Measurements from ENCODE around the gene SERINC1.
"Not testable (repeated sequence)": the region's sequence is repeated elsewhere in the genome, so short reads cannot be mapped to it uniquely, and the experiment has no call there.

SERINC1 gene

GRCh38 chr6:122461885-122462284, 9.7 kb downstream of the SERINC1 start:
- Mint-ChIP-seq H3K27ac (no peak overlapping the region), H3K36me3 (ENCODE audit: low read depth) (peaks cover 78% of the 10 kb centered on the region), H3K9me3 (peaks cover 13% of the 10 kb centered on the region), H3K27me3 (ENCODE audit: low read depth, poor library complexity) (no peaks in the 10 kb centered on the region), H3K4me1 (no peaks in the 10 kb centered on the region), H3K4me3 (no peak overlapping the region)
- DNase-seq: no peak
- TF ChIP-seq CTCF (IDR thresholded peaks at IDR 0.05): no peak

GRCh38 chr6:122459865-122460416, 11.7 kb downstream of the SERINC1 start:
- not testable (repeated sequence) for H3K4me1 Mint-ChIP-seq; H3K27ac Mint-ChIP-seq; H3K27me3 Mint-ChIP-seq (ENCODE audit: low read depth, poor library complexity); DNase-seq; H3K4me3 Mint-ChIP-seq
- Mint-ChIP-seq H3K36me3 (ENCODE audit: low read depth) (peaks cover 70% of the 10 kb centered on the region), H3K9me3 (peaks cover 11% of the 10 kb centered on the region)

- no peak for DNase-seq
- Mint-ChIP-seq H3K27me3 (ENCODE audit: low read depth, poor library complexity) (no peaks in the 10 kb centered on the region), H3K9me3 (peaks cover 11% of the 10 kb centered on the region), H3K4me3 (no peak overlapping the region), H3K36me3 (ENCODE audit: low read depth) (peaks cover 70% of the 10 kb centered on the region), H3K27ac (peak overlapping the region; percentile 28), H3K4me1 (no peaks in the 10 kb centered on the region)
- TF ChIP-seq CTCF (IDR thresholded peaks at IDR 0.05): no peak
Measured at GRCh38 chr6:122459240-122459639, 12.4 kb downstream of the SERINC1 start.

- no peak overlapping the region for H3K27ac Mint-ChIP-seq
- no peak overlapping the region for H3K4me3 Mint-ChIP-seq
- no peak for DNase-seq
- H3K36me3 Mint-ChIP-seq (ENCODE audit: low read depth): peaks cover 69% of the 10 kb centered on the region
- no peaks in the 10 kb centered on the region for H3K4me1 Mint-ChIP-seq
- TF ChIP-seq CTCF (IDR thresholded peaks at IDR 0.05): no peak
- H3K9me3 Mint-ChIP-seq: peaks cover 6% of the 10 kb centered on the region
- H3K27me3 Mint-ChIP-seq (ENCODE audit: low read depth, poor library complexity): no peaks in the 10 kb centered on the region
Measured at GRCh38 chr6:122458087-122458486, 13.5 kb downstream of the SERINC1 start.

- not testable (repeated sequence) for H3K27me3 Mint-ChIP-seq (ENCODE audit: low read depth, poor library complexity); H3K4me1 Mint-ChIP-seq; H3K4me3 Mint-ChIP-seq; H3K9me3 Mint-ChIP-seq; H3K27ac Mint-ChIP-seq; DNase-seq
- H3K36me3 Mint-ChIP-seq (ENCODE audit: low read depth): peaks cover 69% of the 10 kb centered on the region
Measured at GRCh38 chr6:122455116-122455515, 16.5 kb downstream of the SERINC1 start.

GRCh38 chr6:122454673-122455072, 16.9 kb downstream of the SERINC1 start:
- TF ChIP-seq CTCF (IDR thresholded peaks at IDR 0.05): no peak
- no peak overlapping the region for H3K4me3 Mint-ChIP-seq
- no peak overlapping the region for H3K27ac Mint-ChIP-seq
- H3K36me3 Mint-ChIP-seq (ENCODE audit: low read depth): peaks cover 74% of the 10 kb centered on the region
- no peaks in the 10 kb centered on the region for H3K4me1 Mint-ChIP-seq
- DNase-seq: no peak
- H3K27me3 Mint-ChIP-seq (ENCODE audit: low read depth, poor library complexity): no peaks in the 10 kb centered on the region
- no peaks in the 10 kb centered on the region for H3K9me3 Mint-ChIP-seq

GRCh38 chr6:122452509-122452908, 19.1 kb downstream of the SERINC1 start:
- no peaks in the 10 kb centered on the region for H3K27me3 Mint-ChIP-seq (ENCODE audit: low read depth, poor library complexity)
- no peaks in the 10 kb centered on the region for H3K4me1 Mint-ChIP-seq
- no peak overlapping the region for H3K4me3 Mint-ChIP-seq
- no peak for TF ChIP-seq CTCF (IDR thresholded peaks at IDR 0.05)
- peaks cover 84% of the 10 kb centered on the region for H3K36me3 Mint-ChIP-seq (ENCODE audit: low read depth)
- no peak overlapping the region for H3K27ac Mint-ChIP-seq
- DNase-seq: no peak
- H3K9me3 Mint-ChIP-seq: no peaks in the 10 kb centered on the region
